ENCODE measurements around the gene GFER.
"Not testable (repeated sequence)": the region's sequence is repeated elsewhere in the genome, so short reads cannot be mapped to it uniquely, and the experiment has no call there.

The GFER gene

GRCh38 chr16:2030036-2030435 lies 46.0 kb downstream of the GFER start:
- Histone ChIP-seq H2AK5ac (ENCODE audit: low read length) (no peak overlapping the region), H3K4me3 (ENCODE audit: low read length) (no peak overlapping the region), H2BK15ac (replicated peaks; ENCODE audit: low read depth) (no peak overlapping the region), H4K5ac (ENCODE audit: low read length) (no peak overlapping the region), H3K79me1 (ENCODE audit: low read length) (no peaks in the 10 kb centered on the region), H2BK5ac (ENCODE audit: low read length) (no peak overlapping the region), H3K4me2 (ENCODE audit: low read length) (no peak overlapping the region), H2BK120ac (ENCODE audit: low read depth, low read length) (no peak overlapping the region), H3K18ac (ENCODE audit: low read length) (no peak overlapping the region), H3K4me1 (ENCODE audit: control insufficient read depth, low read depth, low read length) (no peaks in the 10 kb centered on the region), H3K27me3 (ENCODE audit: insufficient read depth, low read length, poor library complexity) (no peaks in the 10 kb centered on the region), H3K4ac (ENCODE audit: low read depth, low read length) (no peak overlapping the region), H3K9ac (ENCODE audit: low read length) (no peak overlapping the region), H3K23ac (ENCODE audit: low read length) (no peak overlapping the region), H3K36me3 (ENCODE audit: control insufficient read depth, insufficient read depth, low read length) (no peaks in the 10 kb centered on the region), H4K8ac (ENCODE audit: low read depth, low read length) (no peak overlapping the region), H3K79me2 (ENCODE audit: control insufficient read depth, insufficient read depth, low read length) (no peaks in the 10 kb centered on the region), H3K27ac (ENCODE audit: low read depth, low read length) (no peak overlapping the region), H3K56ac (ENCODE audit: low read length) (no peak overlapping the region)
- WGBS (ENCODE audit: extremely low coverage, insufficient coverage, low lambda C conversion rate): no CpG with 5 or more reads among the region's 11 CpGs
- no peak for DNase-seq

GRCh38 chr16:2031081-2031577 lies 47.1 kb downstream of the GFER start:
- H3K23ac ChIP-seq (ENCODE audit: low read length): no peak overlapping the region
- no peak overlapping the region for H2BK5ac ChIP-seq (ENCODE audit: low read length)
- H3K18ac ChIP-seq (ENCODE audit: low read length): no peak overlapping the region
- WGBS (ENCODE audit: extremely low coverage, insufficient coverage, low lambda C conversion rate): no CpG with 5 or more reads among the region's 11 CpGs
- H2AK5ac ChIP-seq (ENCODE audit: low read length): no peak overlapping the region
- H3K4ac ChIP-seq (ENCODE audit: low read depth, low read length): no peak overlapping the region
- no peak overlapping the region for H3K56ac ChIP-seq (ENCODE audit: low read length)
- no peak for DNase-seq
- no peaks in the 10 kb centered on the region for H3K79me2 ChIP-seq (ENCODE audit: control insufficient read depth, insufficient read depth, low read length)
- H3K9ac ChIP-seq (ENCODE audit: low read length): no peak overlapping the region
- no peaks in the 10 kb centered on the region for H3K36me3 ChIP-seq (ENCODE audit: control insufficient read depth, insufficient read depth, low read length)
- no peak overlapping the region for H3K4me3 ChIP-seq (ENCODE audit: low read length)
- H3K79me1 ChIP-seq (ENCODE audit: low read length): no peaks in the 10 kb centered on the region
- no peak overlapping the region for H3K4me2 ChIP-seq (ENCODE audit: low read length)
- no peaks in the 10 kb centered on the region for H3K27me3 ChIP-seq (ENCODE audit: insufficient read depth, low read length, poor library complexity)
- no peak overlapping the region for H2BK120ac ChIP-seq (ENCODE audit: low read depth, low read length)
- no peak overlapping the region for H2BK15ac ChIP-seq (replicated peaks; ENCODE audit: low read depth)
- no peak overlapping the region for H4K8ac ChIP-seq (ENCODE audit: low read depth, low read length)
- H4K5ac ChIP-seq (ENCODE audit: low read length): no peak overlapping the region
- no peak overlapping the region for H3K27ac ChIP-seq (ENCODE audit: low read depth, low read length)
- no peaks in the 10 kb centered on the region for H3K4me1 ChIP-seq (ENCODE audit: control insufficient read depth, low read depth, low read length)

- no peak overlapping the region for H3K4me2 ChIP-seq (ENCODE audit: low read length)
- WGBS (ENCODE audit: extremely low coverage, insufficient coverage, low lambda C conversion rate): no CpG with 5 or more reads among the region's 15 CpGs
- H3K4me3 ChIP-seq (ENCODE audit: low read length): no peak overlapping the region
- H4K5ac ChIP-seq (ENCODE audit: low read length): no peak overlapping the region
- H3K9ac ChIP-seq (ENCODE audit: low read length): no peak overlapping the region
- H2BK15ac ChIP-seq (replicated peaks; ENCODE audit: low read depth): no peak overlapping the region
- no peaks in the 10 kb centered on the region for H3K27me3 ChIP-seq (ENCODE audit: insufficient read depth, low read length, poor library complexity)
- H3K79me1 ChIP-seq (ENCODE audit: low read length): no peaks in the 10 kb centered on the region
- H3K56ac ChIP-seq (ENCODE audit: low read length): peak overlapping the region; percentile 17
- H2BK5ac ChIP-seq (ENCODE audit: low read length): no peak overlapping the region
- H3K18ac ChIP-seq (ENCODE audit: low read length): no peak overlapping the region
- H4K8ac ChIP-seq (ENCODE audit: low read depth, low read length): no peak overlapping the region
- DNase-seq: no peak
- no peaks in the 10 kb centered on the region for H3K79me2 ChIP-seq (ENCODE audit: control insufficient read depth, insufficient read depth, low read length)
- H3K4ac ChIP-seq (ENCODE audit: low read depth, low read length): no peak overlapping the region
- H2AK5ac ChIP-seq (ENCODE audit: low read length): no peak overlapping the region
- no peak overlapping the region for H3K23ac ChIP-seq (ENCODE audit: low read length)
- H3K27ac ChIP-seq (ENCODE audit: low read depth, low read length): no peak overlapping the region
- H2BK120ac ChIP-seq (ENCODE audit: low read depth, low read length): no peak overlapping the region
- H3K4me1 ChIP-seq (ENCODE audit: control insufficient read depth, low read depth, low read length): no peaks in the 10 kb centered on the region
- no peaks in the 10 kb centered on the region for H3K36me3 ChIP-seq (ENCODE audit: control insufficient read depth, insufficient read depth, low read length)
Measured at GRCh38 chr16:2032285-2033056, 48.5 kb downstream of the GFER start.

GRCh38 chr16:2033057-2033908 lies 49.3 kb downstream of the GFER start:
- H3K79me1 ChIP-seq (ENCODE audit: low read length): no peaks in the 10 kb centered on the region
- no peak overlapping the region for H3K4me2 ChIP-seq (ENCODE audit: low read length)
- H3K56ac ChIP-seq (ENCODE audit: low read length): no peak overlapping the region
- no peaks in the 10 kb centered on the region for H3K4me1 ChIP-seq (ENCODE audit: control insufficient read depth, low read depth, low read length)
- no peak overlapping the region for H4K5ac ChIP-seq (ENCODE audit: low read length)
- no peak overlapping the region for H4K8ac ChIP-seq (ENCODE audit: low read depth, low read length)
- no CpG with 5 or more reads among the region's 37 CpGs for WGBS (ENCODE audit: extremely low coverage, insufficient coverage, low lambda C conversion rate)
- H3K27ac ChIP-seq (ENCODE audit: low read depth, low read length): no peak overlapping the region
- H2BK5ac ChIP-seq (ENCODE audit: low read length): no peak overlapping the region
- H3K4ac ChIP-seq (ENCODE audit: low read depth, low read length): no peak overlapping the region
- no peak overlapping the region for H3K23ac ChIP-seq (ENCODE audit: low read length)
- H3K9ac ChIP-seq (ENCODE audit: low read length): no peak overlapping the region
- peak; percentile 45 for DNase-seq
- no peaks in the 10 kb centered on the region for H3K27me3 ChIP-seq (ENCODE audit: insufficient read depth, low read length, poor library complexity)
- H2BK15ac ChIP-seq (replicated peaks; ENCODE audit: low read depth): no peak overlapping the region
- H3K79me2 ChIP-seq (ENCODE audit: control insufficient read depth, insufficient read depth, low read length): no peaks in the 10 kb centered on the region
- H3K36me3 ChIP-seq (ENCODE audit: control insufficient read depth, insufficient read depth, low read length): no peaks in the 10 kb centered on the region
- no peak overlapping the region for H3K18ac ChIP-seq (ENCODE audit: low read length)
- H3K4me3 ChIP-seq (ENCODE audit: low read length): no peak overlapping the region
- no peak overlapping the region for H2AK5ac ChIP-seq (ENCODE audit: low read length)
- no peak overlapping the region for H2BK120ac ChIP-seq (ENCODE audit: low read depth, low read length)

- H3K4me3 ChIP-seq (ENCODE audit: low read length); H3K56ac ChIP-seq (ENCODE audit: low read length); H3K4ac ChIP-seq (ENCODE audit: low read depth, low read length); H3K4me2 ChIP-seq (ENCODE audit: low read length); H3K4me1 ChIP-seq (ENCODE audit: control insufficient read depth, low read depth, low read length); H2AK5ac ChIP-seq (ENCODE audit: low read length); H3K27ac ChIP-seq (ENCODE audit: low read depth, low read length); H4K8ac ChIP-seq (ENCODE audit: low read depth, low read length); H4K5ac ChIP-seq (ENCODE audit: low read length); H3K27me3 ChIP-seq (ENCODE audit: insufficient read depth, low read length, poor library complexity); DNase-seq; H2BK120ac ChIP-seq (ENCODE audit: low read depth, low read length); H3K23ac ChIP-seq (ENCODE audit: low read length); H2BK15ac ChIP-seq (replicated peaks; ENCODE audit: low read depth); H2BK5ac ChIP-seq (ENCODE audit: low read length); H3K36me3 ChIP-seq (ENCODE audit: control insufficient read depth, insufficient read depth, low read length); H3K18ac ChIP-seq (ENCODE audit: low read length); H3K9ac ChIP-seq (ENCODE audit: low read length); H3K79me1 ChIP-seq (ENCODE audit: low read length); H3K79me2 ChIP-seq (ENCODE audit: control insufficient read depth, insufficient read depth, low read length): not testable (repeated sequence)
- no CpG with 5 or more reads among the region's 32 CpGs for WGBS (ENCODE audit: extremely low coverage, insufficient coverage, low lambda C conversion rate)
Measured at GRCh38 chr16:2033909-2034695, 50.1 kb downstream of the GFER start.

Data from mesendoderm (in vitro differentiated cells).